ENCODE measurements around the gene RGS7. TPM values are rescaled to one million over a fixed set of nuclear protein-coding genes. Genes with fewer than 3 reads are reported as not detected.
A peak's percentile ranks its signal among the peaks of the same experiment; 100 is the strongest.
"Not testable (repeated sequence)": the region's sequence is repeated elsewhere in the genome, so short reads cannot be mapped to it uniquely, and the experiment has no call there.

RGS7 gene
- total RNA-seq, 1 donor from 2014 or later, result not detected

- DNase-seq (ENCODE audit: low spot score), result no peak
These were observed 84.2 kb downstream of the RGS7 start for GRCh38 chr1:241272828-241273227.

- DNase-seq (ENCODE audit: low spot score), result no peak
These were observed 85.6 kb downstream of the RGS7 start for GRCh38 chr1:241271427-241271826.

- no peak for DNase-seq (ENCODE audit: low spot score)
These were observed 87.0 kb downstream of the RGS7 start for GRCh38 chr1:241270016-241270415.

- DNase-seq (ENCODE audit: low spot score), result no peak
These were observed 87.9 kb downstream of the RGS7 start for GRCh38 chr1:241269116-241269515.

DNA sequence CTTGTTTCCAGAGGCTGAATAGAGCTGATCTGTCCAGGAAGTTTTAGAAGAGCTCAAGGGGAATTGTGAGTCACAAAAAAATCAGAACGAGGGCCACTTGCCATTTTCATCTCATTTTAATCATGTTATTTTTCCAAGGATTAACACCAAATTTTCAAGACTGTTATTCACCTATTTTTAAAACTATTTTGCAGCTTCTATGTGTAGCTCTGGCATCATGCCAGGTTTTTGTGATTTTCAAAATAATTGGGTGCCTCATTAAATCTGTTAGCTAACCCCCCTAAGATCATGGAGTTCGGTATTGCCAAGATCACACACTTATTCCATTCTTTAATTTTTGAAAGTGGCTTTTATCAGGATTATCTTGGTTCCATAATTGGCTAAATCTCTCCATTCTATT is 90.9 kb downstream of the RGS7 start:
- DNase-seq (ENCODE audit: low spot score), result no peak

DNA sequence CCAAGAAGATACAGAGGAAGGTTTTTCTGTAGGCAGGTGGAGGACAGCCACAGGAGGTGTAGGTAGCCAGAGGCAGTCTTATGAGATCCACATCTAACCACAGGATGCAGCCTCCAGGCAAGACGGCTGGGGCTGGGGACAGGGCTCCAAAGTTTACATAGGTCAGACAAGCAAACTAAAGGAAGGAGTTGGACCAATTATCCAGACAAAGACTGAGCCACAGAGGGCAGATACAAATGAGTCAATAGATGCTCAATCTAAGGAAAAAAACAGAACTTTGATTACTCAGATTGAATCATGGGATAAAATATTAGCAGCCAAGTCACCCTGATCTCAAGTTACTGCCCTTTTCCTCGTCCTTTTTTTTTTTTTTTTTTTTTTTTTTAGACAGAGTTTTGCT is 91.6 kb downstream of the RGS7 start:
- no peak for DNase-seq (ENCODE audit: low spot score)

- DNase-seq (ENCODE audit: low spot score), result no peak
These were observed 93.7 kb downstream of the RGS7 start for GRCh38 chr1:241263346-241263745.

- DNase-seq (ENCODE audit: low spot score), result peak; percentile 14
These were observed 103.5 kb downstream of the RGS7 start for GRCh38 chr1:241253471-241253870.

DNA sequence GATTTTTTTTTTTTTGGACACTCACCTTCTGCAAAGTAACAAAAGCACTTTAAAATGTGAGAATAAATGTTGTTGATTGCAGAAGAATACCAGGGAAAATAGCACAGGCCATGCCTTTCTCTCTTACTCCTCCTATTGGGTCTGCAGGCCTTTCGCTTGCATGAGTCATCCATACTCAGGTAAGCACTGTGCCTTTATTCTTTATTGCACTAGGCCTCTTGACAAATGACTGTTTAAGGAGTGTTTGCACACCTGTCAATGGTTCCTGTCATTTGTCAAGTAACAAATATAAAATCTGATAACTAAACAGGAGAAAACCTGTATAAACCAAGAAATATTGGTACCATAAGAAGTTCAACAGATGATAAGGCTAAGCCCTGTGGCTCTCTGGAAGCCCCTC is 106.5 kb downstream of the RGS7 start:
- DNase-seq (ENCODE audit: low spot score), result peak; percentile 22

DNA sequence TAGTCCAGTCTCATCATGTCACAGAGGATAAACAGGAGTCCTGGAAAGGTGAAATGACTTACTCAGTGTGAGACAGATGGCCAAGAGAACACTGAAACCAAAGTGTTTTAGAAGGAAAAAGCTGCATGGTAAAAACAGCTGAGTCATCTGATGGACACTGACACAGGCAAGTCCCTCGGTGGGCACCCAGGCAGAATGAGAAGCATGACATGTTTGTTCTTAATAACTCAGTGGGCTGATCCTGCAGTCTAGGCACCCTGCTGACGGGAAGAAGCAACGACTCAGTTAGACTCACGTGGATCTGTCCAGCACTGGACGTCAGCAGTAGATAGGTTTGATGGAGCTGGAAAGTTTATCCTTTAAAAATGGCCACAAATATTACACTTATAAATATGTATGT is 116.9 kb downstream of the RGS7 start:
- no peak for DNase-seq (ENCODE audit: low spot score)

GRCh38 chr1:241237873-241238272 is 119.1 kb downstream of the RGS7 start:
- peak; percentile 5 for DNase-seq (ENCODE audit: low spot score)

GRCh38 chr1:241235256-241235897 is 121.6 kb downstream of the RGS7 start:
- DNase-seq (ENCODE audit: low spot score), result peak; percentile 39

DNA sequence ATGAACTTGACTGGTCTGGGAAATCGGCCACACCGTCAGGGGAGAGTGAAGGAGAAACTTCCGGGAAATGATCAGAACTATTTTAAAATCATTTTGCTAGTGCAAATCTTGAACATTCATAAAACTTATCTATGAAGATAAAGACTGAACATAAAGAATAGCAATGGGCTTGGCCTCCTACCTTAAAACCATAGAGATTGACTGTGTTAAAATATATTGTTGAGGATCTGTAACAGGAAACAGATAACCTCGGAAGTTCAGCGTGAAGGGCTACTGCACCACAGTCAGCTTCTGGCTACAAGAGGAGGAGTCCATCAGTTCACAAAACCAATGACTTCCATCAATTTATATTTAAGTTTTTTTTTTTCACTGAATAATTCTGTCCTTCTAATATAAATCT is 127.3 kb downstream of the RGS7 start:
- no peak for DNase-seq (ENCODE audit: low spot score)

GRCh38 chr1:241229216-241229615 is 127.8 kb downstream of the RGS7 start:
- DNase-seq (ENCODE audit: low spot score), result no peak

DNA sequence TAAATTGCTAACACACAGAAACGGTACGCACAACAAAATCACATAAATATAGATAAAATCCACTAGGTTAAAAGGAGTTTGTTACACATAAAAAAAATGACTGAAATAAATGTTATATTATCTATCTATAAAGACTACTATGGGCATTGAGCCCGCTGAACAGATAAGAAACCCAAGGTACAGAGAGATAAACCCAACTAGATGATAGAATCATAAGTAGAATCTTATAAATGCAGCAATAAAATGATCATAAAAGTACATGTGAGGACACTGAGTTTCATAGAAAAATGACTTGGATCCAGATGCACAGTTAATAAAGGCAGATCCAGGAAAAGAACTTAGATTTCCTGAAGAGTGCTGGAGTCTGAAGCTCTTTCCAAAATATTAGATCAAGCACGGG is 128.7 kb downstream of the RGS7 start:
- DNase-seq (ENCODE audit: low spot score), result no peak

- DNase-seq (ENCODE audit: low spot score), result no peak
These were observed 131.3 kb downstream of the RGS7 start for GRCh38 chr1:241225741-241226140.

DNA sequence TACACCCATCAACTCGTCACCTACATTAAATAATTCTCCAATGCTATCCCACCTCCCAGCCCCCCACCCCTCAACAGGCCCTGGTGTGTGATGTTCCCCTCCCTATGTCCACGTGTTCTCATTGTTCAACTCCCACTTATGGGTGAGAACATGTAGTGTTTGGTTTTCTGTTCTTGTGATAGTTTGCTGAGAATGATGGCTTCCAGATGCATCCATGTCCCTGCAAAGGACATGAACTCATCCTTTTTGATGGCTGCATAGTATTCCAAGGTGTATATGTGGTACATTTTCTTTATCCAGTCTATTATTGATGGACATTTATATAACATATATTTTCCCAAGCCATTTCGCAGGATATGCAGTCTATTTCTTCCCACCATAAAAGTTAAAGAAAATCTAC is 132.8 kb downstream of the RGS7 start:
- DNase-seq (ENCODE audit: low spot score), result not testable (repeated sequence)

DNA sequence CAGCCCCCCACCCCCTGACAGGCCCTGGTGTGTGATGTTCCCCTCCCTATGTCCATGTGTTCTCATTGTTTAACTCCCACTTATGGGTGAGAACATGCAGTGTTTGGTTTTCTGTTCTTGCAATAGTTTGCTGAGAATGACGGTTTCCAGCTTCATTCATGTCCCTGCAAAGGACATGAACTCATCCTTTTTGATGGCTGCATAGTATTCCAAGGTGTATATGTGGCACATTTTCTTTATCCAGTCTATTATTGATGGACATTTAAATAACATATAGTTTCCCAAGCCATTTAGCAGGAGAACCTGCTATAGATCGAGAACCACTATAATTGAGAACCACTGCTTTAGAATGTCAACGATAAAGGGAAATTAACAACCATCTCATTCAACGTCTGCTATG is 134.2 kb downstream of the RGS7 start:
- not testable (repeated sequence) for DNase-seq (ENCODE audit: low spot score)

- no peak for DNase-seq (ENCODE audit: low spot score)
These were observed 135.7 kb downstream of the RGS7 start for GRCh38 chr1:241221319-241221718.

DNA sequence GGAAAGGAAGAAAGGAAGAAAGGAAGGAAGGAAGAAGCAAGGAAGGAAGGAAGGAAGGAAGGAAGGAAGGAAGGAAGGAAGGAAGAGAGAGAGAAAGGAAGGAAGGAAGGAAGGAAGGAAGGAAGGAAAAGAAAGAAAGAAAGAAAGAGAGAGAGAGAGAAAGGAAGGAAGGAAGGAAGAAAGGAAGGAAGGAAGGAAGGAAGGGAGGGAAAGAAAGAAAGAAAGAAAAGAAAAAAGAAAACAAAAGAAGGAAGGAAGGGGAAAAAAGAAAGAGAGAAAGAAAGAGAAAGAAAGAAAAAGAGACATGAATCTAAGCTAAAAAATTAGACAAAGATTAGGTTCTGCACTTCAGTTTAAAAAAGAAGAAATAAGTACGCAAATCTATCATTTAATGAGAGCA is 136.1 kb downstream of the RGS7 start:
- DNase-seq (ENCODE audit: low spot score), result not testable (repeated sequence)

DNA sequence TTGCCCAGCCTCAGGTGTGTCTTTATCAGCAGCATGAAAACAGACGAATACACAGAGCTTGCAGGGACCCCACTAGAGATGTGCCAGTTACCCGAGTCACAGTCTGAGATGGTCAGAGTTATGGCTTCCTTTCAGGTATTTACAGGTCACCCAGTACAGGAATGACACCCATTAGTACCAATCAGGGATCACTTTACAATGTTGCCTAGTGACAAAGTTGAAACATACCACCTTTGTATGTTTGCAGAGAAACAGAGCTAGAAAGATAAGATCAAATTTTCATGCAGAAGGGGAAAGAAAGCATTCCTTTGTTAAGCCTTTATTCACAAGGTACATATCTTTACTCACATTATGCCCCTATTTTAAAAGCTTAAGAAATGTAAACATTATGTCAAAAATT is 137.6 kb downstream of the RGS7 start:
- peak; percentile 19 for DNase-seq (ENCODE audit: low spot score)

DNA sequence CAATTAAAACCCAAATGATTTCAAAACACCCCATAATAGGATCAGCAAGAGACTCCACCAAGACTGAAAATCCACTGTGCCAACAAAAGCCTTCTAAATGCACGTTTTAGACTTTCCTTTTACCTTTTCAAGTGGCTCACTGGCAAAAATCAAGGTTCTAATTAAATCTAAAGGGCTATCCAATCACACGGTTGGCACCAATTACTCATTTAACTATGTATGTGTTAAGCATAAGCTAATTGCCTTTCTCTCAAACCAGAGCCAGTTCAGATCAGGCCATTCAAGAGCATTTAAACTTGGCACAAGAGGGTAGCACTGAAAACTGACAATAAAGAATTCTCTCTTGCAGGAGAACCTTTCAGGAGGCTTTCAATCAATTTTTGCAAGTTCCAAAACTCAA is 139.5 kb downstream of the RGS7 start:
- DNase-seq (ENCODE audit: low spot score), result no peak

GRCh38 chr1:241215683-241216082 is 141.3 kb downstream of the RGS7 start:
- DNase-seq (ENCODE audit: low spot score), result no peak

DNA sequence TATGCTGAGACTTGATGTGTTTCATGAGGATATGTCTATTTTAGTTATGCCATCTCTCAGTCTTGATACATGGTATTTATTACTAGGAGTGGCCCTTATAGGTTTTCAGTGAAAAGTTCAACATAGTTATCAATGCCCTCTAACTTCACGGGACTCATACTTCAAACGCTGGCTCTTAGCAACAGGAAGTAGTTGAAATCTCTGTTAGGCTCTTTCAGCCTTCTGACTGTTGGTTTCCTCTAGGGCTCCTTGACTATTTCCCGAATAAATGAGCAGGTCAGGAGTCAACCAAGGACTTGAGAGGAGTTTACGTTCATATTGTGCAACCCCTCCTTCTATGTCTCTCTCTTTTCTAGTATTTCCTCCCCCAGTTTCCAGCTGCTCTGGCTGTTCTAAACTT is 141.8 kb downstream of the RGS7 start:
- no peak for DNase-seq (ENCODE audit: low spot score)
